OCI-LY3 (cell line): ENCODE results near the gene SLC8A1.

ENCODE experiments used
- H2AFZ ChIP-seq: fragments of 200-600, 300-600 bp; shearing (Covaris generic); 2 replicates; pipeline ENCODE4 v1.6.0; 2014; ENCODE audit warnings: antibody characterized with exemption, low read depth, low read length
- H3K27ac ChIP-seq: fragments of 200-600, 300-600 bp; sonication (generic); 2 replicates; pipeline ENCODE4 v1.5.1; 2014; ENCODE audit warnings: mild to moderate bottlenecking, low read length, moderate library complexity, mixed read lengths
- H3K27me3 ChIP-seq: fragments of 200-600, 300-600 bp; sonication (generic); 2 replicates; pipeline ENCODE4 v1.6.1; 2014; ENCODE audit warnings: low read depth, low read length, mixed read lengths
- H3K36me3 ChIP-seq: fragments of 200-600, 300-600 bp; sonication (generic); replicated peaks from 2 replicates; pipeline ENCODE3; 2014; ENCODE audit warnings: low read depth, low read length, mixed read lengths
- H3K4me1 ChIP-seq: fragments of 300-600, 200-600 bp; sonication (generic); 2 replicates; pipeline ENCODE4 v1.6.1; 2014; ENCODE audit warnings: low read length, mixed read lengths
- H3K4me2 ChIP-seq: fragments of 200-600, 300-600 bp; sonication (generic); 2 replicates; pipeline ENCODE4 v1.6.1; 2014; ENCODE audit warnings: low read length, mixed read lengths
- H3K4me3 ChIP-seq: fragments of 300-600, 200-600 bp; sonication (generic); 2 replicates; pipeline ENCODE4 v1.5.1; 2014; ENCODE audit warnings: antibody characterized with exemption, mild to moderate bottlenecking, low read length, moderate library complexity
- H3K79me2 ChIP-seq: fragments of 300-600, 200-600 bp; shearing (Covaris generic); 2 replicates; pipeline ENCODE4 v1.6.1; 2014; ENCODE audit warnings: mild to moderate bottlenecking, low read length, mixed read lengths
- H3K9ac ChIP-seq: fragments of 300-600, 200-600 bp; shearing (Covaris generic); 2 replicates; pipeline ENCODE4 v1.6.0; 2014; ENCODE audit warnings: mild to moderate bottlenecking, low read length, moderate library complexity
- H3K9me3 ChIP-seq: fragments of 200-600, 300-600 bp; shearing (Covaris generic); 2 replicates; pipeline ENCODE4 v1.6.1; 2014; ENCODE audit warnings: low read length, mixed read lengths; ENCODE audit not compliant: insufficient read depth
- H4K20me1 ChIP-seq: fragments of 200-600, 300-600 bp; sonication (generic); 2 replicates; pipeline ENCODE4 v1.6.1; 2016; ENCODE audit warnings: low read length, mixed read lengths; ENCODE audit not compliant: insufficient read depth
- EZH2phosphoT487 ChIP-seq: fragments of 200-600 bp; shearing (Covaris generic); IDR thresholded peaks from 2 replicates; pipeline ENCODE4 v1.6.1; 2018; ENCODE audit warnings: antibody characterized with exemption, mixed run types, low read depth
- TF ChIP-seq, protein P1 (sequence below): fragments of 200-600, 300-600 bp; sonication (generic); IDR thresholded peaks from 2 replicates; pipeline ENCODE4 v1.5.1; 2014; ENCODE audit warnings: antibody characterized with exemption, low read length, low read depth

The SLC8A1 gene

DNA sequence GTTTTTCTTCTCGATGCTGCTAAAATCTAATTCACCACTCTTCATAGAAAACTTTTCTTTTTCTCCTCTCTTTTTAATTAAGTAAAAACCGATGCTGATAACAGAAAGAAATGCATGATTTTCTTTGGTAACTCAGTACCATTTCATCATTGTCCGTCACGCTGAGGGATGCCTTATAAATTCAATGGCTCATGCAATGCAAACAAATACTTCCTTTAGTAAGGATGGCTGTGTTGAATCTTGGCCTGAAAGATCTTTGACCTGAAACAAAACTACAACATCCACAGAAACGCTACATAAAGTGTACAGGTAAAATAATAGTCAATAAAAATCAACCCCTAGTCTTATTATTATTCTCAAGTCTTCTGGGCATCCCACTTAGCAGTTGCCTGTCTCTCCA lies 261.4 kb downstream of the SLC8A1 start:
- Histone ChIP-seq H3K4me1 (no peaks in the 10 kb centered on the region), H3K27ac (no peak overlapping the region), H4K20me1 (no peaks in the 10 kb centered on the region), H3K9ac (no peak overlapping the region), H3K27me3 (0 out of 2 replicates have a peak, but pooled peaks cover 4% of the 10 kb centered on the region), H2AFZ (no peak overlapping the region), H3K79me2 (no peaks in the 10 kb centered on the region), H3K9me3 (no peaks in the 10 kb centered on the region), H3K4me2 (no peak overlapping the region), H3K4me3 (no peak overlapping the region), H3K36me3 (no peaks in the 10 kb centered on the region)
- TF ChIP-seq, protein P1, sequence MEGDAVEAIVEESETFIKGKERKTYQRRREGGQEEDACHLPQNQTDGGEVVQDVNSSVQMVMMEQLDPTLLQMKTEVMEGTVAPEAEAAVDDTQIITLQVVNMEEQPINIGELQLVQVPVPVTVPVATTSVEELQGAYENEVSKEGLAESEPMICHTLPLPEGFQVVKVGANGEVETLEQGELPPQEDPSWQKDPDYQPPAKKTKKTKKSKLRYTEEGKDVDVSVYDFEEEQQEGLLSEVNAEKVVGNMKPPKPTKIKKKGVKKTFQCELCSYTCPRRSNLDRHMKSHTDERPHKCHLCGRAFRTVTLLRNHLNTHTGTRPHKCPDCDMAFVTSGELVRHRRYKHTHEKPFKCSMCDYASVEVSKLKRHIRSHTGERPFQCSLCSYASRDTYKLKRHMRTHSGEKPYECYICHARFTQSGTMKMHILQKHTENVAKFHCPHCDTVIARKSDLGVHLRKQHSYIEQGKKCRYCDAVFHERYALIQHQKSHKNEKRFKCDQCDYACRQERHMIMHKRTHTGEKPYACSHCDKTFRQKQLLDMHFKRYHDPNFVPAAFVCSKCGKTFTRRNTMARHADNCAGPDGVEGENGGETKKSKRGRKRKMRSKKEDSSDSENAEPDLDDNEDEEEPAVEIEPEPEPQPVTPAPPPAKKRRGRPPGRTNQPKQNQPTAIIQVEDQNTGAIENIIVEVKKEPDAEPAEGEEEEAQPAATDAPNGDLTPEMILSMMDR, result no peak
- no peak for TF ChIP-seq EZH2phosphoT487

DNA sequence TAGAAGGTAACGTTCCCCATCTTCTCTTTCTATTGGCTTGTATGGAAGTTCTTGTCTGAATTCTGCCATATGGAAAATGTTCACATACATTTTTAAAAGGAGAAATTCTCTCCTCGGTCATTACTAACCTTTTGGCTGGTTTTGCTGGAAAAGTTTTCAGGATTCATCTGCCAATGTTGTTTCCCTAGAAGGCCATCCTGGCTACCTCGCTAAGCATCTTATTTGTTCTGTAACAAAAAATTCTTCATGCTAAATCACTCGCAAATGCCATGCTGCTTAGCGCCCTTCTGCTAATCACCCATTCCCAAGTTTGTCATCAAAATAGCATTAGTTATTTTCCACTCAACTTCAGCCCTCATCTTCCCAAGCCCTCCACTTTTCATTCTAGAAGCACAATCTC lies 262.0 kb downstream of the SLC8A1 start:
- no peaks in the 10 kb centered on the region for H3K4me1 ChIP-seq
- H2AFZ ChIP-seq, result no peak overlapping the region
- H3K9ac ChIP-seq, result no peak overlapping the region
- no peak overlapping the region for H3K4me2 ChIP-seq
- H3K27me3 ChIP-seq, result 0 out of 2 replicates have a peak, but pooled peaks cover 4% of the 10 kb centered on the region
- H4K20me1 ChIP-seq, result no peaks in the 10 kb centered on the region
- no peak overlapping the region for H3K4me3 ChIP-seq
- H3K9me3 ChIP-seq, result no peaks in the 10 kb centered on the region
- H3K79me2 ChIP-seq, result no peaks in the 10 kb centered on the region
- TF ChIP-seq, protein P1, result no peak
- no peak for TF ChIP-seq EZH2phosphoT487
- H3K36me3 ChIP-seq, result no peaks in the 10 kb centered on the region
- no peak overlapping the region for H3K27ac ChIP-seq

DNA sequence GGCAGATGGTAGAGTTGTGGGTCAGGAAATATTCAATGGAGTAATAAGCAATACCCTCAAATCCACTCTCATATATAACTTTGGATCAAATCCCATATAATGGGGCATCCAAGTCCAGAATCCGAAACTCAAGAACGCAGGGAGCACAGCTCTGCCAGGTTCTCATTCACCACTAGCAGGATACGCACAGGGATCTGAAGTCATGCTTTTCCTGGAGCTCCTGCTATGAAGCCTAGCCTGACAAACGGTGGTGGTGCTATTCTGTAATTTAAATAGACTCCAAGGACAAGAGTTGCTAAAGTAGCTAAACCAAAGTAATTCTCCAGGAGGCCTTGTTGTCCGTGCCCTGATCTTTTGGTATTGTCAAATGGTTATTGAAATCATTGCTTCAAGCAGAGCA lies 264.8 kb downstream of the SLC8A1 start:
- Histone ChIP-seq H3K9me3 (no peaks in the 10 kb centered on the region), H3K27me3 (0 out of 2 replicates have a peak, but pooled peaks cover 4% of the 10 kb centered on the region), H3K4me3 (no peak overlapping the region), H4K20me1 (no peaks in the 10 kb centered on the region), H3K36me3 (no peaks in the 10 kb centered on the region), H3K4me1 (no peaks in the 10 kb centered on the region), H2AFZ (no peak overlapping the region), H3K27ac (no peak overlapping the region), H3K79me2 (no peaks in the 10 kb centered on the region), H3K4me2 (no peak overlapping the region), H3K9ac (no peak overlapping the region)
- TF ChIP-seq EZH2phosphoT487, result no peak
- TF ChIP-seq, protein P1, result no peak

DNA sequence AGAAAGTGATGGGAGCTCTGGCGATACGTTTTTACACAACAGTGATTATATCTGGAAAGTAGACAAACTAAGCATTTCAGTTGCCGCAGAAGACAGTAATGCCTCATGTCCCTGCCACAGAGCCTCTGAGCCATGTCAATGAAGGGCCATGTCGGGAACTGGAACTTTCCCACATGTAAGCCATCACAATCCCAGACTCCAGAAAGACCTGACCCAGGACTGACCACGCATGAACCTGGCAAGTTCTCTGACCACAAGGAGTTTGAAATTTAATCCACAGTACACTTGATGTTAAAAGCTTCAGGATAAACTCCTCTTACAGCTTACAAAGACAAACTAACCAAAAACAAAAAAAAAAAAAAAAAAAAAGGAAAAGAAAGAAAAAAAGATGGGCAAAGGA lies 267.3 kb downstream of the SLC8A1 start:
- H3K9me3 ChIP-seq, result no peaks in the 10 kb centered on the region
- H3K27ac ChIP-seq, result no peak overlapping the region
- no peaks in the 10 kb centered on the region for H3K36me3 ChIP-seq
- H3K27me3 ChIP-seq, result no peaks in the 10 kb centered on the region
- no peak overlapping the region for H2AFZ ChIP-seq
- TF ChIP-seq, protein P1, result no peak
- TF ChIP-seq EZH2phosphoT487, result no peak
- no peaks in the 10 kb centered on the region for H4K20me1 ChIP-seq
- H3K4me3 ChIP-seq, result no peak overlapping the region
- no peak overlapping the region for H3K9ac ChIP-seq
- H3K79me2 ChIP-seq, result no peaks in the 10 kb centered on the region
- H3K4me2 ChIP-seq, result no peak overlapping the region
- no peaks in the 10 kb centered on the region for H3K4me1 ChIP-seq
